GM19468 (cell line): Measurements from ENCODE around the gene RPL22.

Experiments used
- ATAC-seq: cut with Tn5 transposase; IDR thresholded peaks from one replicate; pipeline ENCODE4 v1.9.1; 2021; ENCODE audit warnings: mild to moderate bottlenecking, moderate library complexity, moderate number of reproducible peaks; ENCODE audit not compliant: unreplicated experiment; ENCODE audit errors: extremely low read depth

Gene RPL22

GRCh38 chr1:6199298-6200187, at the start of gene RPL22:
Gene RPL22, minus strand, starts transcription at chr1:6199595. Its CDS starts 22 bp downstream, at chr1:6199573.
- ATAC-seq, result peak; percentile 87

- ATAC-seq, result no peak
These were observed 48.9 kb upstream of the RPL22 start for GRCh38 chr1:6248161-6248776.

GRCh38 chr1:6247651-6248050, 48.3 kb upstream of the RPL22 start:
- ATAC-seq, result no peak

- no peak for ATAC-seq
These were observed 47.4 kb upstream of the RPL22 start for GRCh38 chr1:6246497-6247467.

GRCh38 chr1:6245869-6246496, 46.6 kb upstream of the RPL22 start:
- no peak for ATAC-seq

- peak; percentile 61 for ATAC-seq
These were observed 45.9 kb upstream of the RPL22 start for GRCh38 chr1:6245086-6245868.

- ATAC-seq, result no peak
These were observed 45.1 kb upstream of the RPL22 start for GRCh38 chr1:6244401-6245049.

- no peak for ATAC-seq
These were observed 44.6 kb upstream of the RPL22 start, which contains the start of gene HES3 for GRCh38 chr1:6243993-6244392. Gene HES3, plus strand, starts transcription at chr1:6244179. Its CDS starts 187 bp downstream, at chr1:6244366.

GRCh38 chr1:6243053-6243834, 43.8 kb upstream of the RPL22 start:
- no peak for ATAC-seq

- no peak for ATAC-seq
These were observed 42.7 kb upstream of the RPL22 start for GRCh38 chr1:6241887-6242740.

GRCh38 chr1:6241107-6241886, 41.9 kb upstream of the RPL22 start:
- ATAC-seq, result no peak

- ATAC-seq, result no peak
These were observed 40.8 kb upstream of the RPL22 start for GRCh38 chr1:6239950-6240768.

GRCh38 chr1:6239213-6239752, 39.9 kb upstream of the RPL22 start:
- ATAC-seq, result no peak

GRCh38 chr1:6237093-6237492, 37.7 kb upstream of the RPL22 start:
- no peak for ATAC-seq

GRCh38 chr1:6235296-6235677, 35.9 kb upstream of the RPL22 start:
- peak; percentile 17 for ATAC-seq
